IPS-15b (cell line): ENCODE measurements around the gene LGALS7B.
"Not testable (repeated sequence)": the region's sequence is repeated elsewhere in the genome, so short reads cannot be mapped to it uniquely, and the experiment has no call there.

Source experiments
- H3K27me3 ChIP-seq: one replicate; pipeline ENCODE4 v1.6.1; 2013; ENCODE audit warnings: low read length; ENCODE audit not compliant: control insufficient read depth, insufficient read depth
- H3K36me3 ChIP-seq: one replicate; pipeline ENCODE4 v1.6.1; 2013; ENCODE audit warnings: low read length; ENCODE audit not compliant: control insufficient read depth, insufficient read depth
- H3K4me1 ChIP-seq: one replicate; pipeline ENCODE4 v1.6.1; 2013; ENCODE audit warnings: mild to moderate bottlenecking, low read length; ENCODE audit not compliant: control insufficient read depth, insufficient read depth
- H3K4me3 ChIP-seq: one replicate; pipeline ENCODE4 v1.5.1; 2013; ENCODE audit warnings: low read depth, low read length
- H3K9ac ChIP-seq: one replicate; pipeline ENCODE4 v1.6.1; 2013; ENCODE audit warnings: low read depth, mild to moderate bottlenecking, low read length
- H3K9me3 ChIP-seq: one replicate; pipeline ENCODE4 v1.6.1; 2013; ENCODE audit warnings: mild to moderate bottlenecking, low read length; ENCODE audit not compliant: control insufficient read depth, insufficient read depth

LGALS7B gene

DNA sequence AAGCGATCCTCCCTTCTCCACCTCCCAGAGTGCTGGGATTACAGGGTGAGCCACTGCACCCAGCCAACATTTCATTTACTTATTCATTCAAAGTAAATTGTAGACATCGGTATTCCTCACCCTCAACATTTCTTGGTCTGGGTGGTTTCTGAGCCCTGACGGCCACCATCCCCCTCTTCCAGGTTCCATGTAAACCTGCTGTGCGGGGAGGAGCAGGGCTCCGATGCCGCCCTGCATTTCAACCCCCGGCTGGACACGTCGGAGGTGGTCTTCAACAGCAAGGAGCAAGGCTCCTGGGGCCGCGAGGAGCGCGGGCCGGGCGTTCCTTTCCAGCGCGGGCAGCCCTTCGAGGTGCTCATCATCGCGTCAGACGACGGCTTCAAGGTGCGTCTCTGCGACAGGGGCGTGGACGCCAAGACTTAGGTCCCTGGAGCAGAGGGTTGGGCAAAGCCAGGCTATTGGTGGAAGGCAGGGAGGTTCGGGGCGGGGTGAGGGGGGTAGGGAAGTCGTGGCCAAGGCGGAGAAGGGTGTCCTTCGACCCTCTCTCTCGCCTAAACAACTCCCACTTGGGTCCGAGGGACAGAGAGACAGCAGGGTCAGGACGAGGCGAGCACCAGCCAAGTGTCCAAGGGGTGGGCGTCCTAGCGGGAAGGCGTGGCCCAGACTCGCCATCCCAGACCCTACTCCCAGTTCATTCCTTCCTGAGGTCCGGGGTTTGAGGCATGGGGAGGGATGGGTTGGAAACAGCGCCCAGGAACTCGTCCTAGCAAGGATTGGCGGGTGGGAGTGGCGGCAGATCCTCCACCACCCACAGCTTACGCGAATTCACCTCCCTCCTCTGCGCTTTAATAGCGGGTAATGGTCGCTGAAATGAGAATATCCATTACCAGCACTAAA, 1.8 kb downstream of the LGALS7B start:
- not testable (repeated sequence) for H3K4me3 ChIP-seq, H3K27me3 ChIP-seq, H3K9ac ChIP-seq

DNA sequence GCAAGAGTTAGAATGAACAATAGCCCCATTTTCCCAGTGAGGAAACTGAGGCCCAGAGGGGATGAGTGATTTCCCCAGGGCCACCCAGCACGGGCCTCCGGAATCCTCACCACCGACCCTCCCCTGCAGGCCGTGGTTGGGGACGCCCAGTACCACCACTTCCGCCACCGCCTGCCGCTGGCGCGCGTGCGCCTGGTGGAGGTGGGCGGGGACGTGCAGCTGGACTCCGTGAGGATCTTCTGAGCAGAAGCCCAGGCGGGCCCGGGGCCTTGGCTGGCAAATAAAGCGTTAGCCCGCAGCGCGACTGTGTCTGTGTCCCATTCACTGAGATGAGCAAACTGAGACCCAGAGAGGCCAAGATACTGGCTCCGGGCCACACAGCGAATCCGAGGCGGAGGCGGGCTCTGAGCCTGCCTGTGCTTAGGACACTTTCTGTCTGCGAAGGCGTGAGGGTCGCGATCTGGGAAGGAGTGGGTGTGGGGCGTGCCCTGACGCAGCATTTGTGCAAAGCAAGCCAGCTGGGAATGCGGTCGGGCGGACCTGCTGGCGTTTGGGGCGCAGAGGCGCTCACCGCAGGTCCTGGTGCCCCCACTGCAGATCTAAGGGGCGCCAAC, 2.6 kb downstream of the LGALS7B start:
- H3K4me3 ChIP-seq, H3K27me3 ChIP-seq, H3K9me3 ChIP-seq, H3K36me3 ChIP-seq, H3K4me1 ChIP-seq, H3K9ac ChIP-seq: not testable (repeated sequence)

More for the DNA sequence above, 1.8 kb downstream of the LGALS7B start:
- not testable (repeated sequence) for H3K4me1 ChIP-seq, H3K9me3 ChIP-seq, H3K36me3 ChIP-seq

GRCh38 chr19:38792250-38793111, 3.5 kb downstream of the LGALS7B start:
- no peaks in the 10 kb centered on the region for H3K9me3 ChIP-seq
- no peaks in the 10 kb centered on the region for H3K27me3 ChIP-seq
- H3K4me3 ChIP-seq, result peak overlapping the region; percentile 53
- peaks cover 3% of the 10 kb centered on the region for H3K4me1 ChIP-seq
- no peaks in the 10 kb centered on the region for H3K36me3 ChIP-seq
- H3K9ac ChIP-seq, result no peak overlapping the region

GRCh38 chr19:38793177-38793576, 4.2 kb downstream of the LGALS7B start:
- peaks cover 3% of the 10 kb centered on the region for H3K4me1 ChIP-seq
- H3K9me3 ChIP-seq, result no peaks in the 10 kb centered on the region
- H3K27me3 ChIP-seq, result no peaks in the 10 kb centered on the region
- no peaks in the 10 kb centered on the region for H3K36me3 ChIP-seq
- no peak overlapping the region for H3K9ac ChIP-seq
- H3K4me3 ChIP-seq, result peak overlapping the region; percentile 53

- H3K9me3 ChIP-seq, result no peaks in the 10 kb centered on the region
- H3K9ac ChIP-seq, result no peak overlapping the region
- H3K27me3 ChIP-seq, result no peaks in the 10 kb centered on the region
- peaks cover 3% of the 10 kb centered on the region for H3K4me1 ChIP-seq
- H3K4me3 ChIP-seq, result no peak overlapping the region
- no peaks in the 10 kb centered on the region for H3K36me3 ChIP-seq
These were observed 4.7 kb downstream of the LGALS7B start for GRCh38 chr19:38793671-38794070.

DNA sequence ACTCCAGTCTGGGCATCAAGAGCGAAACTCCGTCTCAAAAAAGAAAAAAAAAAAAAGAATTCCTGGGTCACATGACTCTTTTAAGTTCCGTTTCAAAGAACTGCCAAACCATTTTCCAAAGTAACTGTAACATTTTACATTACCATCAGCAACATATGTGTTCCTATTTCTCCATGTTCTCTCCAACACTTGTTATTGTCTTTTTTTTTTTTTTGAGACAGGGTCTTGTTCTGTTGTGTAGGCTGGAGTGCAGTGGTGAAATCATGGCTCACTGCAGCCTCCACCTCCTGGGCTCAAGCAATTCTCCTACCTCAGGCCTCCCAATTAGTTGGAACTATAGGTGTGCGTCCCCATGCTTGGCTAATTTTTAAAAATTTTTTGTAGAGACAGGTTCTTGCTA, 6.5 kb downstream of the LGALS7B start:
- Histone ChIP-seq H3K9ac (no peak overlapping the region), H3K4me1 (peaks cover 3% of the 10 kb centered on the region), H3K4me3 (no peak overlapping the region), H3K36me3 (no peaks in the 10 kb centered on the region), H3K9me3 (peaks cover under 1% of the 10 kb centered on the region), H3K27me3 (no peaks in the 10 kb centered on the region)

GRCh38 chr19:38796154-38796553, 7.2 kb downstream of the LGALS7B start:
- H3K27me3 ChIP-seq, result peaks cover 2% of the 10 kb centered on the region
- H3K4me1 ChIP-seq, result peaks cover 3% of the 10 kb centered on the region
- no peaks in the 10 kb centered on the region for H3K36me3 ChIP-seq
- no peak overlapping the region for H3K4me3 ChIP-seq
- H3K9ac ChIP-seq, result no peak overlapping the region
- peaks cover 4% of the 10 kb centered on the region for H3K9me3 ChIP-seq

DNA sequence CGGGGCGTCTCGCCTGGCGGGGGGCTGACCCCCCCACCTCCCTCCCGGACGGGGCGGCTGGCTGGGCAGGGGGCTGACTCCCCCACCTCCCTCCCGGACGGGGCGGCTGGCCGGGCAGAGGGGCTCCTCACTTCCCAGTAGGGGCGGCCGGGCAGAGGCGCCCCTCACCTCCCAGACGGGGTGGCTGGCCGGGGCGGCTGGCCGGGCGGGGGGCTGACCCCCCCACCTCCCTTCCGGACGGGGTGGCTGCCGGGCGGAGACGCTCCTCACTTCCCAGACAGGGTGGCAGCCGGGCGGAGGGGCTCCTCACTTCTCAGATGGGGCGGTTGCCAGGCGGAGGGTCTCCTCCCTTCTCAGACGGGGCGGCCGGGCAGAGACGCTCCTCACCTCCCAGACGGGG, 8.8 kb downstream of the LGALS7B start:
- not testable (repeated sequence) for H3K9me3 ChIP-seq, H3K4me1 ChIP-seq, H3K27me3 ChIP-seq, H3K4me3 ChIP-seq, H3K36me3 ChIP-seq, H3K9ac ChIP-seq

DNA sequence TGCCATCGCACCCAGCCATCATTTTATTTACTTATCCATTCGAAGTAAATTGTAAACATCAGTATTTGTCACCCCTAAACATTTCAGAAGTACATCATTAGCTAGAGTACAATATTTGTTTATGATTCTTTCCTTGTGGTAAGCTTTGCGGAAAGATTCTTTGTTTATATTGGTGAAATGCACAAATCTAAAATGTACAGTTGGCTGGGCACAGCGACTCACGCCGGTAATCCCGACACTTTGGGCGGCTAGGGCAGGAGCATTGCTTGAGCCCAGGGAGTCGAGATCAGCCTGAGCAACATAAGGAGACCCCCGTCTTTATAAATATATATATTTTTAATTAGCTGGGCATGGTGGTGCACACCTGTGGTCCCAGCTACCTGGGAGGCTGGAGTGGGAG, 10.1 kb downstream of the LGALS7B start:
- no peak overlapping the region for H3K4me3 ChIP-seq
- H3K4me1 ChIP-seq, result no peaks in the 10 kb centered on the region
- H3K9me3 ChIP-seq, result peaks cover 4% of the 10 kb centered on the region
- H3K27me3 ChIP-seq, result peaks cover 2% of the 10 kb centered on the region
- no peak overlapping the region for H3K9ac ChIP-seq
- no peaks in the 10 kb centered on the region for H3K36me3 ChIP-seq

- Histone ChIP-seq H3K4me3 (no peak overlapping the region), H3K27me3 (peaks cover 2% of the 10 kb centered on the region), H3K4me1 (no peaks in the 10 kb centered on the region), H3K9ac (no peak overlapping the region), H3K9me3 (peaks cover 4% of the 10 kb centered on the region), H3K36me3 (no peaks in the 10 kb centered on the region)
These were observed 11.8 kb downstream of the LGALS7B start for GRCh38 chr19:38800577-38801347.
